NCI-H345 (cell line): Measurements from ENCODE around the gene MXD4.
"Not testable (repeated sequence)": the region's sequence is repeated elsewhere in the genome, so short reads cannot be mapped to it uniquely, and the experiment has no call there.

Source experiments
- DNase-seq: peaks from one replicate; lab custom pipeline; 2025; lab: John Stamatoyannopoulos, UW

Gene MXD4

DNA sequence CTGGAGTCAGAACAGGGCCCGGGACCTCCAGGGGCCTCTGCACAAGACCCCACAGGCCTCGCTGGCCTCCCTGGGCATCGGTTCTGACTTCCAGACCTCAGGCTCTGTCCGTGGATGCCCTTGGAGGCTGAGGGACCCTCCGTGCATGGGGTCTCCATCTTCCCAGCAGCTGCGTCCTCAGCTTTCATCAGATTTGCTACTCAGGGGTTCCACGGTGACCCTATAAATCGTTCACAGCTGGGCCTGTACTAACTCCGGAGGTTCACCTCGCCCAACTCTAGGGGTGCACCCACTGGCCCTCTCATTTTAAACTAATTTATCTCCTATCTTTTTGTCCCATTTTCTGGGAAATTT lies 13.1 kb upstream of the MXD4 start:
- DNase-seq = not testable (repeated sequence)

DNA sequence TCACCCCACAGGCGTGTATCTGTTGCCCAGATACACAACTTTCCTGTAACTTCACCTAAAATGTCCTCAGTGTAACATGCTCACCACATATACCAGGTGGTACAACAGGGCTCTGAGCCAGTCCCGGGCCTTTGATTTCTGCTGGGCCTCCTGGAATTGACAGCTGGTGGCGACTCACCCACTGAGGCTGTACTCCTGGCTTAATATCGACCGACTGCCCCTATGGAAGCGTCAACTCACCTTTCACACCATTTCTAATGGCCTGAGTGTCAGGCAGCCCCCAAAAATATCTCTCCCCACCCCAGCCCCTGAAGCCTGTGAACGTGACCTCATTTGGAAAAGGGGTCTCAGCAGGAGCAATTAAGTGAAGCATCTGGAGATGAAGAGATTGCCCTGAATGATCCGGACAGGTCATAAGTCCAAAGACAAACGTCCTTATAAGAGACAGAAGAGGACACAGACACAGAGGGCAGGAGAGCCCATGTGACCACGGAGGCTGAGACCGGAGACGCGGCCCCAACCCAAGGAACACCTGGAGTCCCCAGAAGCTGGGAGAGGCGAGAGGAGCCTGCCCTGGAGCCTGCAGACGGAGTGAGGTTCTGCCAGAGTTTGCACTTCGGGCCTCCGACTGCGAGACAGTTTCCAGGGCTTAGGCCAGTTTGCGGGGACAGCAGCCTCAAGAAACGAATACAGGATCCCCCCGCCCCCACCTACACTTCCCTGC lies 12.6 kb upstream of the MXD4 start:
- no peak for DNase-seq

DNA sequence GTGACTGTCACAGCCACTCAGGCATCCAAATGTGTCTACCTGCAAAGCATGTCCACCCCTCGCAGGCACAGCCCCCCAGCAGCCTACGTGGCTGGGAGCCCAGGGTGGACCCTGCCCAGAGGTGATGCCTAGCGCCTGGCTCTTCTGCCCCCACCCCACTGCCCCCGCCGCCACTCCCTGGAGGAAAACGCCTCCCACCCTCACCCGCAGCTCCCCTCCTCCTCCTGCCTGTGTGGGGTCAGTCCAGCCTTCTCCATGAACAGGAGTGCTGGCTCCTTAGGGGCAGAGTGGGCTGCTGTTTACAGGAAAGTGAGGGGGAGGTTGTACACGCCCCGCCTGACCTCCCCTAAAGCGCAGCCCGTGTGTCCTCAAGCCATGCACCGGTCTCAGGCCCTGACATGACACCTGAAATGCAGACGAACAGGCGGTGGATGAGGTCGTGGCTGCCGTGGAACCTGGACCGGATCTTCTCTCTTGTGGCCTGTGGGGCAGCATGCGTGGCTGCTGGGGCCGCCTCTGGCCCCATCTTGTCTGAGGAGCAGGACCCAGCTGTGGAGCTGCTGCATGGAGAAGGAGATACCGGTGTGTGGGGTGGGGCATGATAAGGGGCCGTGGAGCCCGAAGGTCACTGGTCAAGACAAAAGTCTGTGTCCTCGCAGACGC lies 11.9 kb upstream of the MXD4 start:
- no peak for DNase-seq

DNA sequence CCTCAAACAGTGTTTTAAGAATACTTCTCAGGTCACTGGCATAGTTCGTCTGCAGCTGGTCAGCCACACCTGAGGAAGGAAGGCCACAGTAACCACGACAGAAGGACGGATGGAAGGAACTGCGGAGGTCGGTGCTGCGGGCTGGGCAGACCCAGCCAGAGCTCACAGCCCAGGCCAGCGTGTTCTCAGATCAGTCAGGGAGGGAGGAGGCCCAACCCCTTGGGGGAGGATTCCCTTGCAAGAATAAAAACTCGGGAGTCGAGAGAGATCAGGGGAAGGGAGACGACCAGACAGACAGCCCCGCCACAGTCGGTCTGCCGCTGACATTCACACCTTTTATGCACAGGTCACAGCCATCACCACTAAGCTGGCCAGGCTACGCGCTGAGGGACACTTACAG lies 11.3 kb upstream of the MXD4 start:
- no peak for DNase-seq

DNA sequence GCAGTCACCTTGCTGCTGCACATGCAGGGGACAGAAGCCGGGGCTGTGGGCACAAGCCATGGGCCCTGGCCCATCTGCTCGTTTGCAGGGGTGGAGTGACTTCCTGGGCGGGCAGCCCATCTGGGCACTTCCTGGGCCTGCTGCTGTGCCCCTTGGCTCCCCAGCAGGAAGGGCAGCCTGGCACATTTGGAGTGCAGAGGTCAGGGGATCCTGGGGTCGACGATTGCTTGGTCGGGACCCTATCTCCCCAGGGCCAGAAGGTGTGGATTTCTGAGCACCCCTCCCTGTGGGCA lies 10.9 kb upstream of the MXD4 start:
- DNase-seq = no peak

DNA sequence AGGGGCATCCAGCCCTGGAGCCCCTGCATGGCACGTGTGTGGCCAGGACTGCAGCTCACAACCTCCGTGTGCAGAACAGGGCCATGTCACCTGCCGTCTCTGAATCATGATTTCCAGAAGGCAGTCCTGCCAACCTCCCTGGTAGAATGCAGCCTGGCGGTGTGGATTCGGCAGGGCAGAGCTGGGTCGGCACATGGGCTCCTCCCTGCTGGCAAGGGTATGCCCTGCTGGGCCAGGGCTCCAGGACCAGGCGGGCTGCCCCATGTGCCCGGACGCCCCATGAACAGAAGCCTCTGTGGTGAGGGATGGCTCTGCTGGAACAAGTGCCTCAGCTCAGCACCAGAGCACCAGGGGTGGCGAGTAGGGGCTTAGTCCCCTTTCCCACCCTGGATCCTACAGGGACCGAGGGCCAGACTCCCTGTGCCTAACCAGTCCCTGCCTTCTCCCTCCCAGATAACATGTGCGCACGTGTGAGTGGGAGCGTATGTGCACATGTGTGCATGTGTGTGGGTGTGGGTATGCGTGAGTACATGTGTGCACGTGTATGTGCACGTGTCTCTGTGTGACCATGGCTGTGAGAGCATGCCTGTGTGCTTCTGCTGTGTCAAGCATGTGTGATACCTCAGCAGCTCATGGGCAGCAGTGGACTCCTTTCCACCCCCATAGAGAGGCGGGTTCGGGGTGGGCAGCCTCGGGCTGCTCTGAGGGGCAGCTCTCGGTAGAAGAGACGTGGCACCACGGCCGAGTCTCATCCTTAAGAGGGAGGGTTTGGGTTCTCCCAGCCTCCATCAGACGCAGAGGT lies 10.3 kb upstream of the MXD4 start:
- DNase-seq = no peak

DNA sequence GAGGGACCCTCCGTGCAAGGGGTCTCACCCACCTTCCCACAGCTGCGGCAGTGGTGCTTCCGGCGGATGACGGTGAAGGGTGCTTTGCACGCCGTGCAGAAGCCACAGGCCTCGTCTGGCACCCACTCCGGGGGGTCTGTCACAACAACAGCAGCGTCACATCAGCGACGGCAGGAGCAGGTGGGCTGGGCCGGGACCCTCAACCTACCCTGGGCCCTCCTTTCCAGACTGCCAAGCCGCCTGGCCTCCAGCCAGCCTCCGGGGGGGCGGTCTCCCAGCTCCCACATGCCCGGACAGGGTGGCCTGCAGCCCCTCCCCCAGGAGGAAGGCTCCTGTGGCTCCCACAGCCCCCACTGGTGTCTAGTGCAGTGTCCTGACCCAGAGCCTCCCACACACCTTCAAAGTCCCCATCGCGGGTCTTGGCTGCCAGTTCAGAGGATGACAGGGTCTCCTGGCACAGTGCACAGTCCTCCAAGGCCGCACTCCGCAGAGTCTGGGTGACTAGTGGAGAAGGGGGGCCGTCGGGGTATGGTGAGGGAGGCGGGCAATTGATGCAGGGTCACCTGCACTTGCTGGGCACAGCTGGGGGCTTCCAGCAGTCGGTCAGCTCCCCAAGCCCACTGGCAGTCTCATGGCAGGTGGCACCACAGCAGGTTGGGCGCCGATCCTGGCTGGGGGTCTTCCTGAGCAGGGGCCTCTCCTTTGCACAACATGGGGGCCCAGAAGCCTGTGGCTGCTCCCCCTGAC lies 9.5 kb upstream of the MXD4 start:
- no peak for DNase-seq

DNA sequence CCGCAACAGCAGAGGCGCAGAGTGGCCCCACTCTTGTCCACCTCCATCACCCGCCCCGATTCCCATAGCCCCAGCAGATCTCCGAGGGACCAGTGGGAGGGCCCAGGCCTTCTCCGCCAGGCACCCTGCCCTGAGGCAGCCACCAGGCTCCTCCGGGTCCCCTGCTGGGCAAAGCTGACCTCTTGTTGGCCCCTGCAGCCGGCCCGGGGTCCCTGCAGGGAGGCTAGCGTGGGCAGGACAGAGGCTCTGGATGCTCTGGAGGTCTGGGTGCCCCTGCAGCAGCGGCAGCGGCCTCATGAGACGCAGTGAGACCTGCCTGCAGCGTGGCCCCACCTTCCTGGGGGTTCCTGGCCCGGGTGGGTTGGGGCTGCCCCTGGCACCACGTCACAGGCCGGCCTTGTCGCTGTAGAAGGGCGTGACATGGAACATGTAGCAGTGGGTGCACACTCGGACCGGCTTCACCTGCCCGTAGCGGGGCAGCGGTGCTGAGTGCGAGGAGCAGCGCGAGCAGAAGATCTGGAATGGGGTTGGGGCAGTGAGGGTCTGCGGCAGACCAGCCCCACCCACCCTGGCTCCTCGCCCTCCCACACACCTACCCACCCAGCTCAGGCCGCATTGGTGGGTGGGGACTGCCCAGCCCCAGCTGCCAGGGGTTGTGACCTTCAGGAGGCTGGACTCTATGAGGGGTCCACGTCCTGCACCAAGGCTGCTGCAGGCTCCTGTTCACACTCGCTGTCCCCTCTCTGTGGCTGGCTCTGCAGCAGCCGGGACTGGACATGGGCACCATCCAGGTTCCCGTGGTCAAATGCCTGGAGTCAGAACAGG lies 8.6 kb upstream of the MXD4 start:
- no peak for DNase-seq

DNA sequence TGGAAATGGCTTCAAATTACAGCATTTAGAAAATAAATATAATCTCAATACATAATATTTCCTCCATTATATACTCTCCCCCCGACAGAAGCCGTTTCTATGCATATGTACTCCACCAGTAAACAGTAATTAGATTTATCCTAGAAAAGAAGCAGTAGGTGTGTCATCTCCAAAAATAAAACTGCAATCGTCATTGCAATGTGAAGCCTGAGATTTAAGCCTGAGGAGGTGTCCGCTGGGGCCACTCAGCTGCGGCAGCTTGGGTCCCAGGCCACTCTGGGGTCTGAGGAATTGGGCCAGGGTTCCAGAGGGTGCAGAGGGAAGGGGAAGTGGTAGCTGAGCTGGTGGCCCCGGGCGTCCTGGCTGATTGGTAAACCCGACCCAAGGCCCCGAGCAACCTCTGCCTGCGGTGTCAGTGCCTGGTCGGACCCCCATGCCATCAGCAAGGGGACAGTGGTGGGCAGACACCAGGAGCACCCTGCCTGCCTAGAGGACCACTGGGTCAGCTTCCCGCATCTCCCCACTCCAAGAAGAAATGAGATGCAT lies 7.8 kb upstream of the MXD4 start:
- no peak for DNase-seq

DNA sequence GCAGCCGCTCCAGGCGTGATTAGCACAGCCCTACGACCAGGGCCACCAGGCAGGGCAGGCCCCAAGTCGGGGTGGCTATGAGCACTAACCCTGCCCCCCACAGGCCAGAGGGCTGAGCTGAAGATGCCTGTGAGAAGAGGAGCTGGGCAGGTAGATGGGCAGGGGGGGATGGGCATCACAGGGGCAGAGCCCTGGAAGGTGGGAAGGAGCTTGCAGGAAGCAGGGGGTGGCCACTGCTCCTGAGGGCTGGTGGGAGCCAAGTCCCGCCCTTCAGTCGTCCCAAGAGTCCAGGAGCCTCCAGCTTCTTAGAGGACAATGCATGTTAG lies 7.3 kb upstream of the MXD4 start:
- DNase-seq = no peak

DNA sequence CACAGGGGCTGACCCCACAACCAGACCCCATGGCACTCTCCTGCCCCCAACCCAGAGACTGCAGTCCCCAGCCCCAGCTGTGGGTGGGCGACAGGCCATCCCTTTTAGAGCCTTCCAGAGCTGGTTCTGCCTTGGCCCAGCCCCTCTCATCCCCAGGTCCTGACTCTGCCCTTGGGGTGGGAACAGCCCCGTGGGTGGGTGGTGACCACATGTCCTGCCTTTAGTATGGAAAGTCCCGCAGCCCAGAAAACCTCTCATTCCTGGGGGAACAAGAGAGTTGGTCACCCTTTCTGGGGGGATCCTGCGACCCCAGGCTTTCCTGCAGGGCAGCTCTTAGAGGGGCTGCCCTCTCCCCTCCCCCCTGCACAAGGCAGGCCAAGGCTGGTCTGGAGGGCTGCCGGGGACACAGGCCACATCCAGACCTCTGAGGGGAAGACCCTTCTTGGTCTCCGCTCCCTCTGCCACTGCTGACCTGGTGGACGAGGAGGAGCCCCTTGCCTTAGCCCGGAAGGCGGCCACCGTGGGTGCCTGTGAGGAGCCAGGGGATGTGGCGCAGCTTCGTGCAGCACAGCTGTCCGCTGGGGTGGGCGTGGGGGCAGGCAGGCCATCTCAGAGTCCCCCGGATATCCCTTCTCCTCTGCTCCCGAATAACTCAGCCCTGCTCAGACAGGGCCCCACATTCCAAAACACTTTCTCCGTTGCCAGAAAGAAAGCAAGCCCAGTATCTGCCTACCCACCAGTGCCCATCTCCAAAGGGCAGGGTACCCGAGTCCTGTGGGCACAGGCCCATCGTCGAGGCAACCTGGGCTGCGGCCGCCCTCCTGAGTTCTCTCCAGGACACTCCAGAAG lies 6.7 kb upstream of the MXD4 start:
- DNase-seq = no peak

DNA sequence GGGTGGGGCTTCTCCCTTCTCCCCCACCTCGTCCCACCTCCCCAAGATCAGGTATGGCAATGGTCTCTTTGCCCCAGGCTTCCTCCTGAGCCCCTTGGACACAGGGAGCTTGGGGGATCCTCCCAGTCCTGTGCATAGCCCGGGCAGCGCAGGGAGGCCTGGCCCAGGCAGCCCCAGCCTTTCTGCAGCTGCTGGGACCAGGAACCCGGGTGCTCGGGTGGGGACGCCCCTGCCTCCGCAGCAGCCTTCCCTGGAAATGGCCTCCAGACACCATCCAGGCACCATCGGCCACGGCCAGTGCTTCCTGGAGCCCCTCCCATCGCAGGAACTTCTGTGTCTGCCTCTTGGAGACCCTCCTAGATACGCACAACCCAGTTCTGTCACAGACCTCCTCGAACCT lies 5.9 kb upstream of the MXD4 start:
- no peak for DNase-seq

DNA sequence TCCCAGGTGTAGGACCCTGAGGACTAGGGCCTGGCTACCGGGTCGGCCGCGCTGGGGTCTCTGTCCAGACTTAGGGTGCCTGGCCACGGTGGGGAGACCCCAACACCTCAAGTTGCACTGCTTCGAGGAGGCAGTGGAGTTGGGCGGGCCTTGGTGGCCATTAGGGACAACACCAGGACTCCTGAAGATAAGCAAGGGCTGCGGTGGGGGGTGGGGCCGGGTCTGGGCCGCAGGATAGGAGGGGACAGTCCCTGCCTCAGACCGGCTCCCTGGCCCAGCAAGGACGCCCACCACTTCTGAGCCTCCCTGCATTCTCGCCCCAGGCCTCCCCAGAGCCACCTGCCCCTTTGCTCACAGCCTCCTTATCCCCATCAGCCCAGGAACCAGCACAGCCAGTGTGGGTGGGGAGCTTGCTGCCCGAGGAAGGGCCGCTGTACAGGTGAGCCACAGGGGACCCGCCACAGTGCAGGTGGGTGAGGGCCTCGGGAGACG lies 5.5 kb upstream of the MXD4 start:
- no peak for DNase-seq

DNA sequence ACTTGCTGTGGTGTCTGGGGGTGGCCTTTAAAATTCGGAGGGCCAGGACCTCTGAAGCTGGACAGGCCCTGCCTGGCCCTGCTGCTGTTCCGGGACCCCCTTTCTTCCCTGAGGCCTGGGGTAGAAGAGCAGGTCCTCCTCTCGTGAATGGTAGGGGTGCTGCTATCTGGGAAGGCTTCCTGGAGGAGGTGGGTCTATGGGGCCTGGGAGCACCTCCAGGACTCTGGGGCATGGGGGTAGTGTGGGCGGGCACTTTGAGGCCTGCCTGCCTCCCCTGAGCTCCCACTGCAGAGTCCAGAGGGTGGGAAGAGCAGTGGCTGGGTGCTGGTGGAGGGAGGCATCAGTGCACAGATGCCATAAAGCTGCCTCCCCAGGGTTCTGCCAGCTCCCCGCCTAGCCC lies 4.9 kb upstream of the MXD4 start:
- DNase-seq = no peak

DNA sequence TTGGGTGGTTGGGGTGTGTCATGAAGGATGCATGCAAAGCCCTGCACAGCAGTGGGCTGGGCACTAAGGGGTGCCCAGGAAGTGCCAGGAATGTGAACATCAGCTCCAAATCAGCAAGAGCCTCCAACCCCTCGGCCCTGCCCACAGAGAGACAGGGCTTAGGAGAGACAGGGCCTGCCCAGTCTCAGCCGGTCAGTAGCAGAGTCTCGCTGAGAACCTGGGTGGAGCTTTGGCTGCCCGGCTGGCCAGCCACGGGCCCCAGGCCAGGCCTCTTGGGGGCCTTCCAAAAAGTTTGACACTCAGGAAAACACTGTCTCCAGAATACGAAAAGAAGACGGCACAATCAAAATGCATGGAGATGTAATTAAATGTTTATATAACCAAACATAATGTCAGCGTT lies 4.3 kb upstream of the MXD4 start:
- no peak for DNase-seq

DNA sequence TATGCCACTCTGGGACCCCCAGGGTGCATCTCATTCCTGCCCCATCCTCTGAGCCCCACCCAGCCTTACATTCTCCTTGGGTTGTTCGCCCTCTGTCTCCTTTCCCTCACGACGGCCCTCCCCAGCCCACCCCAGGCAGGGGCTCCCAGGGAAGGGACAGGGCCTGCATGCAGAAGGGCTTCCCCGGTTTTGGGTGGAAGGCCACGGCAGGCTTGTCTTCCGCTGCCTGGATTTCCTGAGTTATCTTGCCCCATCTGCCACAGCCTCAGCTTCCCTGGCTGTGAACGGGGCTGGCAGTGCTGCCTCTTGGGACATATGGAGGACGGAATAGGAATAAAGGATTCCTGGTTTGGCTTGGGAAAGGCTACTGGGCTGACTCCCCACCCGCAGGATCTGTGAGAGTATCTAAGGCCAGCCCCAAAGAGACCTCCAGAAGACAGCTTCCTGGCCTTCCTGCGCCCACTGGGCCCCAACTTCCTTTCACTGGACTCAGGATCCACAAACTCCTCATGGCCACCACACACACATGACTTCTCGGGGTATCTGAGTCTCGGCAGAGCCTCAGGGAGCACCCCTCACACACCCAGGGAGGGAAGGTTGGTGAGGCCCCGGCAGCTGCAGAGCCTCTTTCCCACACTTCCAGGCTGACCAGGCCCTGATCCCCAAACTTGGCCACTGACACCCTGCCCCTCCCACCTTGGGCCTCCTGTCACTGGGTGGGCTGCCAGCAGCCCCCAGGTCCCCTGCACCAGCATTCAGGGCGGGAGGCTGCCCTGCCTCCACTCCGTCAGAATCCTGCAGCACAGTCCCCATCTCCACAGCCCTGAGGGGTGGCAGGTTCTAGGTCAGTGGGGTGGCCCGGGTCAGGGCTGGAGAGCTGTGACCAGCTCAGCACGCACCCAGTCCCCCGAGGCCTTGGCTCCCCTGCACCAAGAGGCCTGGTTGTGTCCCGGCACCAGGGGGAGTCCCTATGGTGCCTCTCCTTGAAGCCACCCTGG lies 3.5 kb upstream of the MXD4 start:
- DNase-seq = no peak

DNA sequence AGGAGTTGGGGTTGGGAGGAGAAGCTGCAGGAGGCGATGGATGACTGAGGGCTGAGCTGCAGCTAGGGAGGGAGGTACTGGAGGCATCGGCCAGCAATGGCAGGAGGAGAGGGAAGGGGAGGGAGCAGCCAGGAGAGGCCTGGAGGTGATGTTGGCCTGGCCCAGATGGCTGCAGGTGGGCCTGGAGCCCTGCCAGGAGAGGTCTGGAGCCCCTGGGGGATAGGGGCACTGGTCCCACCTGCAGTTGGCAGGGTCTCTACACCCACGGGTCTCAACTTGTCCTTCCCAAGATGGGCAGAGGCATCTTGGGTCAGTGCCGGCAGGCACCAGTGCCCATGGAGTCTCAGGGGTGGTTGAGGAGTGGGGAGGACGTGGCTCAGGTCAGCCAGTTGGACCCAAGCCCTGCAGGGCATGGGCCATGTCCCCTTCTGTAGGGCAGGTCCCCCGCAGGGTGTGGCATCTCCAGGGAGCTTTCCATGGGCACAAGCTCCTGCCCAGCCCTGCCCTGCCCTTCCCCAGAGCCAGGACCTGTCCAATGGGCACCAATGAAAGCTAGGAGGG lies 2.7 kb upstream of the MXD4 start:
- no peak for DNase-seq

DNA sequence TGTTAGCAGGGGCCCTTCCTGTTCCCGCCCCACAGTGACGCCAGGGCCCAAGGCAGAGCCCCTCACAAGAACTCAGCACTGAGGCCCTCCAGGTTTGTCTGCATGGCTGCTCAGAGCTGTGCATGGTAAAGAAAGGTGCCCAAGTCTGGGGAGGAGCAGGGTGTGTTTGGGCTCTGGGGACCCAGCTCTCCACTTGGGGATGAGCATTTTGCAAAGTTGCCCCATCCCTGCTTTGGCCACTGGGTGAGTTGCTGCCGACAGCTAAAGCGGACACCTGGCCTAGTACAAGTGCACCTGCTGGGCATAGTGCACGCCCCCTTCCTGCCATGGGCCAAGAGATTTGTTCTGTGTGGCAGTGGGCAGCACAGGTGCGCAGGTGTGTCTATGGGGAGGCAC lies 2.0 kb upstream of the MXD4 start:
- peak; percentile 34 for DNase-seq

DNA sequence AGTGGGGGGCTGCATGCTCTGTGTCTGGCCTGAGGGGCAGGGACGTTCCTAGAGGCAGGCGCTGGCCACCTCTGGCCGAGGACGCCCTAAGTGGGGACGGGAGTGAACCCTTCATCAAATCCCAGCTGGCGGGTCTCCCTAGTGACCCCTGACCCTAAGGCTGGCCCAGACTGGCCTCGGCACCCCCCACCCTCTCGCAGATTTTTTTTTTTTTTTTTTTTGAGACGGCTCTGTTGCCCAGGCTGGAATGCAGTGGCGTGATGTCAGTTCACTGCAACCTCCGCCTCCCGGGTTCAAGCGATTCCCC lies 988 bp upstream of the MXD4 start:
- DNase-seq = no peak
